Activated T-helper 9 cell treated with anti-CD3 and anti-CD28 coated beads, Interleukin-2, amount 50 U/mL, for 16 hours (primary cell): ENCODE data around the gene FCHSD2.
"Not testable (repeated sequence)": the region's sequence is repeated elsewhere in the genome, so short reads cannot be mapped to it uniquely, and the experiment has no call there.

Experiments
- DNase-seq: peaks from one replicate; pipeline ENCODE4 v3.0.0-alpha.2; 2020; ENCODE audit warnings: low read depth

The FCHSD2 gene

GRCh38 chr11:73004088-73004487 is 138.0 kb downstream of the FCHSD2 start:
- DNase-seq, result no peak

GRCh38 chr11:73003088-73003487 is 139.0 kb downstream of the FCHSD2 start:
- DNase-seq, result no peak

- DNase-seq, result no peak
Observed at GRCh38 chr11:73002214-73002613, 139.9 kb downstream of the FCHSD2 start.

- DNase-seq, result no peak
Observed at GRCh38 chr11:73001615-73002014, 140.5 kb downstream of the FCHSD2 start.

- no peak for DNase-seq
Observed at GRCh38 chr11:72998676-72999075, 143.4 kb downstream of the FCHSD2 start.

GRCh38 chr11:72996959-72997358 is 145.2 kb downstream of the FCHSD2 start:
- no peak for DNase-seq

GRCh38 chr11:72989727-72990126 is 152.4 kb downstream of the FCHSD2 start:
- DNase-seq, result no peak

GRCh38 chr11:72988821-72989220 is 153.3 kb downstream of the FCHSD2 start:
- DNase-seq, result no peak

GRCh38 chr11:72985645-72986044 is 156.5 kb downstream of the FCHSD2 start:
- no peak for DNase-seq

GRCh38 chr11:72984453-72985077 is 157.6 kb downstream of the FCHSD2 start:
- DNase-seq, result no peak

- no peak for DNase-seq
Observed at GRCh38 chr11:72983560-72983959, 158.6 kb downstream of the FCHSD2 start.

- no peak for DNase-seq
Observed at GRCh38 chr11:72981971-72982685, 160.0 kb downstream of the FCHSD2 start.

GRCh38 chr11:72981080-72981479 is 161.0 kb downstream of the FCHSD2 start:
- DNase-seq, result no peak

GRCh38 chr11:72977782-72978181 is 164.3 kb downstream of the FCHSD2 start:
- not testable (repeated sequence) for DNase-seq

GRCh38 chr11:72976522-72976892 is 165.6 kb downstream of the FCHSD2 start:
- DNase-seq, result not testable (repeated sequence)

GRCh38 chr11:72975778-72976521 is 166.2 kb downstream of the FCHSD2 start:
- DNase-seq, result no peak

- no peak for DNase-seq
Observed at GRCh38 chr11:72974487-72975205, 167.5 kb downstream of the FCHSD2 start.

- DNase-seq, result no peak
Observed at GRCh38 chr11:72972496-72973128, 169.5 kb downstream of the FCHSD2 start.

GRCh38 chr11:72971192-72971967 is 170.7 kb downstream of the FCHSD2 start:
- no peak for DNase-seq

- DNase-seq, result no peak
Observed at GRCh38 chr11:72970557-72971118, 171.5 kb downstream of the FCHSD2 start.

- DNase-seq, result no peak
Observed at GRCh38 chr11:72969894-72970335, 172.2 kb downstream of the FCHSD2 start.
